ENCODE measurements around the gene SPATA17.

Gene SPATA17

DNA sequence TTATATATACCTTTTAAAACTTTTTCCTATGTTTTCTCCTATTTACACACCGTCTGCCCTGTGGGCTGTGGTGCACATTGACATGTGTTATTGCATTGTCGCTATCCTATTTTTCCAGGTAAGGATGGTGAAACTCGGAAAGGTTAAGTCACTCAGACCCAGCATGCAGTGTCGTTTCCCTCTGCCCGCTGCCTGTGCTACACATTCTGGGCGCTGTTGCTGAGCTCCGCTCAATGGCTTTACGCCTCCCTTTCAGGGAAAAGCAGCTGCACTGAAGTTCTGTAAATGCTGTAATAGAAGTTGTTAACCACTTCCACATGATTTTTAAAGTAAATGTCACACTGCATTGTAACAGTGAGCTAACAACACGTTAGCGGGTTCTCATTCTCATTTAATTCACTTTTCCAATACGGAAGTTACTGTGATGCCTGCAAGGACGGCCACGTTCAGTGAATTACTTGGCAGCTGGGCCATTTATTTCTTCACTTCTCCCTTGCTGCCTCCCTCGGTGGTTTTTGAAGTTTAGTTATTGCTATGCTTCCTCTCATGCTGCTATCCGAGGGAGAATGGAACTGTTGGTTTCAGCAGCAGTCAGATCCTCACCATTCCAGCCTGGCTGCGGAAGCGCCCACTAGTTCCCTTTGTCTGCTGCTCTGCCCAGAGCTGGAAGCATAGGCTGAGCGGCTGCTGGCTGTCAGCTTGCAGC is 288.7 kb downstream of the SPATA17 start:
- TF ChIP-seq, protein P1, sequence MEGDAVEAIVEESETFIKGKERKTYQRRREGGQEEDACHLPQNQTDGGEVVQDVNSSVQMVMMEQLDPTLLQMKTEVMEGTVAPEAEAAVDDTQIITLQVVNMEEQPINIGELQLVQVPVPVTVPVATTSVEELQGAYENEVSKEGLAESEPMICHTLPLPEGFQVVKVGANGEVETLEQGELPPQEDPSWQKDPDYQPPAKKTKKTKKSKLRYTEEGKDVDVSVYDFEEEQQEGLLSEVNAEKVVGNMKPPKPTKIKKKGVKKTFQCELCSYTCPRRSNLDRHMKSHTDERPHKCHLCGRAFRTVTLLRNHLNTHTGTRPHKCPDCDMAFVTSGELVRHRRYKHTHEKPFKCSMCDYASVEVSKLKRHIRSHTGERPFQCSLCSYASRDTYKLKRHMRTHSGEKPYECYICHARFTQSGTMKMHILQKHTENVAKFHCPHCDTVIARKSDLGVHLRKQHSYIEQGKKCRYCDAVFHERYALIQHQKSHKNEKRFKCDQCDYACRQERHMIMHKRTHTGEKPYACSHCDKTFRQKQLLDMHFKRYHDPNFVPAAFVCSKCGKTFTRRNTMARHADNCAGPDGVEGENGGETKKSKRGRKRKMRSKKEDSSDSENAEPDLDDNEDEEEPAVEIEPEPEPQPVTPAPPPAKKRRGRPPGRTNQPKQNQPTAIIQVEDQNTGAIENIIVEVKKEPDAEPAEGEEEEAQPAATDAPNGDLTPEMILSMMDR (IDR thresholded peaks at IDR 0.05; ENCODE audit: low read depth, low read length) = no peak
- DNase-seq (ENCODE audit: extremely low read depth, low read depth) = no peak

Measured in AG09319 (cell line).